Spinal cord (tissue), 10 donors: ENCODE measurements around the gene SLC6A12. TPM values are rescaled to one million over a fixed set of nuclear protein-coding genes. Genes with fewer than 3 reads are reported as not detected.

Experiments
- DNase-seq, 6 donors: peaks; one replicate each; pipeline versions ENCODE4 v3.0.0 to v3.0.0-alpha.2; 2013 to 2015; ENCODE audit warnings: low spot score in 6 of 6, low read depth in 4 of 6
- H3K27ac ChIP-seq: one replicate; pipeline ENCODE4 v1.5.1; 2013; ENCODE audit warnings: low read depth, low read length, control low read depth
- H3K27me3 ChIP-seq: one replicate; pipeline ENCODE4 v1.6.1; 2013; ENCODE audit warnings: low read length; ENCODE audit not compliant: control insufficient read depth, insufficient read depth
- H3K36me3 ChIP-seq: one replicate; pipeline ENCODE4 v1.6.1; 2013; ENCODE audit warnings: low read length; ENCODE audit not compliant: control insufficient read depth, insufficient read depth
- H3K4me1 ChIP-seq: one replicate; pipeline ENCODE4 v1.6.1; 2013; ENCODE audit warnings: low read length; ENCODE audit not compliant: control insufficient read depth, insufficient read depth
- H3K4me3 ChIP-seq: one replicate; pipeline ENCODE4 v1.5.1; 2013; ENCODE audit warnings: low read depth, low read length, control low read depth
- H3K9me3 ChIP-seq: one replicate; pipeline ENCODE4 v1.6.1; 2013; ENCODE audit warnings: low read length; ENCODE audit not compliant: control insufficient read depth, insufficient read depth
- WGBS: methylation state at CpG from one replicate; pipeline ENCODE4 v1.1.5; 2013; ENCODE audit warnings: missing lambda C conversion rate; ENCODE audit not compliant: insufficient coverage; 5-methylcytosine and 5-hydroxymethylcytosine counted together
- polyA plus RNA-seq, 2 donors: library from polyadenylated mRNA; unstranded; fragments of 120-200 nt; gene quantifications; one replicate each; pipeline ENCODE4 v1.2.1, GENCODE V29; 2013; ENCODE audit not compliant: insufficient read length in 2 of 2
- total RNA-seq, 2 donors: library from RNA; depleted of rRNA in 1 of 2; stranded (reverse); fragments of 120-200 nt in 1 of 2; fragments of >200 nt in 1 of 2; gene quantifications; one replicate each; pipeline versions ENCODE4 v1.2.3 to v1.2.4, GENCODE V29; 2013 to 2014
- donor health status: healthy.

The SLC6A12 gene
- total and polyA plus RNA-seq, 4 donors = 17.6 to 91.0 (median 45.3) TPM

- no peak overlapping the region for H3K4me3 ChIP-seq
- H3K36me3 ChIP-seq = no peaks in the 10 kb centered on the region
- 23% methylated on average over 18 of the region's 26 CpGs for WGBS
- H3K27me3 ChIP-seq = no peaks in the 10 kb centered on the region
- peaks cover 52% of the 10 kb centered on the region for H3K4me1 ChIP-seq
- no peak overlapping the region for H3K27ac ChIP-seq
- peak in 3 of 6 donors; percentile 12 to 77 (median 28) for DNase-seq
- H3K9me3 ChIP-seq = no peaks in the 10 kb centered on the region
Observed at GRCh38 chr12:229441-230191, 15.7 kb upstream of the SLC6A12 start.

- 81% methylated on average over 3 of the region's 3 CpGs for WGBS
- Histone ChIP-seq H3K36me3 (no peaks in the 10 kb centered on the region), H3K4me1 (peaks cover 55% of the 10 kb centered on the region), H3K4me3 (no peak overlapping the region), H3K9me3 (no peaks in the 10 kb centered on the region), H3K27me3 (no peaks in the 10 kb centered on the region), H3K27ac (no peak overlapping the region)
- no peak for DNase-seq
Observed at GRCh38 chr12:228846-229200, 14.9 kb upstream of the SLC6A12 start.

GRCh38 chr12:227923-228845, 14.2 kb upstream of the SLC6A12 start:
- H3K4me1 ChIP-seq = peaks cover 57% of the 10 kb centered on the region
- DNase-seq = peak in 1 of 6 donors; percentile 70
- H3K36me3 ChIP-seq = no peaks in the 10 kb centered on the region
- no peaks in the 10 kb centered on the region for H3K27me3 ChIP-seq
- peak overlapping the region; percentile 42 for H3K27ac ChIP-seq
- H3K4me3 ChIP-seq = no peak overlapping the region
- WGBS = 81% methylated on average over 13 of the region's 18 CpGs
- H3K9me3 ChIP-seq = no peaks in the 10 kb centered on the region

GRCh38 chr12:227286-227915, 13.4 kb upstream of the SLC6A12 start:
- Histone ChIP-seq H3K27ac (peak overlapping the region; percentile 42), H3K4me3 (no peak overlapping the region), H3K36me3 (no peaks in the 10 kb centered on the region), H3K27me3 (no peaks in the 10 kb centered on the region), H3K4me1 (peaks cover 49% of the 10 kb centered on the region), H3K9me3 (no peaks in the 10 kb centered on the region)
- WGBS = 92% methylated on average over 3 of the region's 7 CpGs
- no peak for DNase-seq

- Histone ChIP-seq H3K4me3 (no peak overlapping the region), H3K9me3 (no peaks in the 10 kb centered on the region), H3K27ac (no peak overlapping the region), H3K36me3 (no peaks in the 10 kb centered on the region), H3K27me3 (no peaks in the 10 kb centered on the region), H3K4me1 (peaks cover 49% of the 10 kb centered on the region)
- DNase-seq = no peak
- WGBS = 89% methylated on average over 14 of the region's 14 CpGs
Observed at GRCh38 chr12:226401-226800, 12.4 kb upstream of the SLC6A12 start.

GRCh38 chr12:225012-225411, 11.1 kb upstream of the SLC6A12 start:
- Histone ChIP-seq H3K36me3 (no peaks in the 10 kb centered on the region), H3K27me3 (no peaks in the 10 kb centered on the region), H3K4me1 (peaks cover 55% of the 10 kb centered on the region), H3K9me3 (no peaks in the 10 kb centered on the region), H3K27ac (no peak overlapping the region), H3K4me3 (no peak overlapping the region)
- DNase-seq = no peak
- 95% methylated on average over 18 of the region's 18 CpGs for WGBS

- Histone ChIP-seq H3K27ac (no peak overlapping the region), H3K27me3 (no peaks in the 10 kb centered on the region), H3K4me1 (peaks cover 53% of the 10 kb centered on the region), H3K9me3 (no peaks in the 10 kb centered on the region), H3K4me3 (no peak overlapping the region), H3K36me3 (no peaks in the 10 kb centered on the region)
- DNase-seq = no peak
- WGBS = 98% methylated on average over 8 of the region's 9 CpGs
Observed at GRCh38 chr12:224330-224729, 10.4 kb upstream of the SLC6A12 start.

- H3K4me1 ChIP-seq = peaks cover 49% of the 10 kb centered on the region
- H3K27me3 ChIP-seq = no peaks in the 10 kb centered on the region
- no peak for DNase-seq
- H3K27ac ChIP-seq = no peak overlapping the region
- H3K36me3 ChIP-seq = no peaks in the 10 kb centered on the region
- H3K4me3 ChIP-seq = no peak overlapping the region
- 83% methylated on average over 10 of the region's 11 CpGs for WGBS
- H3K9me3 ChIP-seq = no peaks in the 10 kb centered on the region
Observed at GRCh38 chr12:223841-224240, 9.9 kb upstream of the SLC6A12 start.

- Histone ChIP-seq H3K27ac (no peak overlapping the region), H3K4me3 (no peak overlapping the region), H3K27me3 (no peaks in the 10 kb centered on the region), H3K36me3 (no peaks in the 10 kb centered on the region), H3K9me3 (no peaks in the 10 kb centered on the region), H3K4me1 (peaks cover 39% of the 10 kb centered on the region)
- no peak for DNase-seq
- WGBS = 74% methylated on average over 5 of the region's 6 CpGs
Observed at GRCh38 chr12:221736-222135, 7.8 kb upstream of the SLC6A12 start.
